Mesendoderm (in vitro differentiated cells): ENCODE results near the gene PDGFRA.

Source experiments
- DNase-seq: peaks from one replicate; pipeline ENCODE4 v3.0.0; 2013
- H2AK5ac ChIP-seq: 2 replicates; pipeline ENCODE4 v1.6.1; 2013; ENCODE audit warnings: low read length, inconsistent platforms
- H2BK120ac ChIP-seq: 2 replicates; pipeline ENCODE4 v1.6.1; 2013; ENCODE audit warnings: low read depth, mild to moderate bottlenecking, low read length, moderate library complexity, mixed read lengths
- H2BK15ac ChIP-seq: replicated peaks from 2 replicates; pipeline ENCODE4 v1.6.1; 2013; ENCODE audit warnings: low read depth, mild to moderate bottlenecking, moderate library complexity
- H2BK5ac ChIP-seq: 2 replicates; pipeline ENCODE4 v1.6.1; 2013; ENCODE audit warnings: low read length, inconsistent platforms
- H3K18ac ChIP-seq: 2 replicates; pipeline ENCODE4 v1.6.1; 2013; ENCODE audit warnings: mild to moderate bottlenecking, low read length, mixed read lengths
- H3K23ac ChIP-seq: one replicate; pipeline ENCODE4 v1.6.1; 2013; ENCODE audit warnings: low read length
- H3K27ac ChIP-seq: 2 replicates; pipeline ENCODE4 v1.5.1; 2013; ENCODE audit warnings: low read depth, mild to moderate bottlenecking, inconsistent platforms, low read length, moderate library complexity
- H3K27me3 ChIP-seq: 2 replicates; pipeline ENCODE4 v1.6.1; 2013; ENCODE audit warnings: low read length, control low read depth, mild to moderate bottlenecking, inconsistent platforms; ENCODE audit not compliant: insufficient read depth, poor library complexity
- H3K36me3 ChIP-seq: 2 replicates; pipeline ENCODE4 v1.6.1; 2013; ENCODE audit warnings: low read length, inconsistent platforms; ENCODE audit not compliant: control insufficient read depth, insufficient read depth
- H3K4ac ChIP-seq: one replicate; pipeline ENCODE4 v1.6.1; 2013; ENCODE audit warnings: low read depth, mild to moderate bottlenecking, low read length, moderate library complexity
- H3K4me1 ChIP-seq: 2 replicates; pipeline ENCODE4 v1.6.1; 2013; ENCODE audit warnings: low read depth, low read length, inconsistent platforms; ENCODE audit not compliant: control insufficient read depth
- H3K4me2 ChIP-seq: 2 replicates; pipeline ENCODE4 v1.6.1; 2013; ENCODE audit warnings: low read length
- H3K4me3 ChIP-seq: 2 replicates; pipeline ENCODE4 v1.5.1; 2013; ENCODE audit warnings: mild to moderate bottlenecking, low read length
- H3K56ac ChIP-seq: one replicate; pipeline ENCODE4 v1.6.1; 2013; ENCODE audit warnings: low read length
- H3K79me1 ChIP-seq: 2 replicates; pipeline ENCODE4 v1.6.1; 2013; ENCODE audit warnings: low read length, inconsistent platforms
- H3K79me2 ChIP-seq: 2 replicates; pipeline ENCODE4 v1.6.1; 2013; ENCODE audit warnings: mild to moderate bottlenecking, low read length; ENCODE audit not compliant: control insufficient read depth, insufficient read depth
- H3K9ac ChIP-seq: 2 replicates; pipeline ENCODE4 v1.6.1; 2013; ENCODE audit warnings: low read length, inconsistent platforms
- H4K5ac ChIP-seq: one replicate; pipeline ENCODE4 v1.6.1; 2013; ENCODE audit warnings: low read length
- H4K8ac ChIP-seq: one replicate; pipeline ENCODE4 v1.6.1; 2013; ENCODE audit warnings: low read depth, mild to moderate bottlenecking, control low read depth, low read length, moderate library complexity
- WGBS: extraction: QIAGEN DNeasy Blood & Tissue Kit; methylation state at CpG from one replicate; pipeline ENCODE4 v1.1.7; 2013; ENCODE audit warnings: low lambda C conversion rate, missing lambda C conversion rate; ENCODE audit not compliant: insufficient coverage; ENCODE audit errors: extremely low coverage; 5-methylcytosine and 5-hydroxymethylcytosine counted together

PDGFRA gene

DNA sequence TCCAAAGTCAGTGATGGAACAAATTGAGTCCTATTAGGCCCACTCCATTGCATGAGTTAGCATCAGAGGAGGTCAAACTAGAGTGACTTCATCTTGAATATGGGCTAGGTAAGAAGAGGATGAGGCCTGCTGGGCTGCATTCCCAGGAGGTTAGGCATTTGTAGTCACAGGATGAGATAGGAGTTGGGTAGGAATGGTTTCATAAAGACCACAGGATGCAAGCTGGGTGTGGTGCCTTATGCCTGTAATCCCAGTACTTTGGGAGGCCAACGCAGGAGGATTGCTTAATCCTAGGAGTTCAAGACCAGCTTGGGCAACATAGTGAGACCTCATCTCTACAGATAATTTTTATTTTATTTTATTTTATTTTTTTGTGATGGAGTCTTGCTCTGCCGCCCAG lies 26.8 kb downstream of the PDGFRA start:
- H3K4ac ChIP-seq, result no peak overlapping the region
- H3K27me3 ChIP-seq, result no peaks in the 10 kb centered on the region
- no peak overlapping the region for H3K23ac ChIP-seq
- no peak overlapping the region for H3K56ac ChIP-seq
- no peak overlapping the region for H3K9ac ChIP-seq
- no peak overlapping the region for H3K18ac ChIP-seq
- DNase-seq, result peak; percentile 72
- H3K4me2 ChIP-seq, result no peak overlapping the region
- H2AK5ac ChIP-seq, result no peak overlapping the region
- H2BK5ac ChIP-seq, result no peak overlapping the region
- no peaks in the 10 kb centered on the region for H3K36me3 ChIP-seq
- no peak overlapping the region for H2BK120ac ChIP-seq
- H3K27ac ChIP-seq, result no peak overlapping the region
- no peaks in the 10 kb centered on the region for H3K79me1 ChIP-seq
- no CpG with 5 or more reads among the region's 2 CpGs for WGBS
- peaks cover 2% of the 10 kb centered on the region for H3K4me1 ChIP-seq
- no peak overlapping the region for H2BK15ac ChIP-seq
- H4K5ac ChIP-seq, result no peak overlapping the region
- no peak overlapping the region for H3K4me3 ChIP-seq
- H4K8ac ChIP-seq, result no peak overlapping the region
- H3K79me2 ChIP-seq, result no peaks in the 10 kb centered on the region

DNA sequence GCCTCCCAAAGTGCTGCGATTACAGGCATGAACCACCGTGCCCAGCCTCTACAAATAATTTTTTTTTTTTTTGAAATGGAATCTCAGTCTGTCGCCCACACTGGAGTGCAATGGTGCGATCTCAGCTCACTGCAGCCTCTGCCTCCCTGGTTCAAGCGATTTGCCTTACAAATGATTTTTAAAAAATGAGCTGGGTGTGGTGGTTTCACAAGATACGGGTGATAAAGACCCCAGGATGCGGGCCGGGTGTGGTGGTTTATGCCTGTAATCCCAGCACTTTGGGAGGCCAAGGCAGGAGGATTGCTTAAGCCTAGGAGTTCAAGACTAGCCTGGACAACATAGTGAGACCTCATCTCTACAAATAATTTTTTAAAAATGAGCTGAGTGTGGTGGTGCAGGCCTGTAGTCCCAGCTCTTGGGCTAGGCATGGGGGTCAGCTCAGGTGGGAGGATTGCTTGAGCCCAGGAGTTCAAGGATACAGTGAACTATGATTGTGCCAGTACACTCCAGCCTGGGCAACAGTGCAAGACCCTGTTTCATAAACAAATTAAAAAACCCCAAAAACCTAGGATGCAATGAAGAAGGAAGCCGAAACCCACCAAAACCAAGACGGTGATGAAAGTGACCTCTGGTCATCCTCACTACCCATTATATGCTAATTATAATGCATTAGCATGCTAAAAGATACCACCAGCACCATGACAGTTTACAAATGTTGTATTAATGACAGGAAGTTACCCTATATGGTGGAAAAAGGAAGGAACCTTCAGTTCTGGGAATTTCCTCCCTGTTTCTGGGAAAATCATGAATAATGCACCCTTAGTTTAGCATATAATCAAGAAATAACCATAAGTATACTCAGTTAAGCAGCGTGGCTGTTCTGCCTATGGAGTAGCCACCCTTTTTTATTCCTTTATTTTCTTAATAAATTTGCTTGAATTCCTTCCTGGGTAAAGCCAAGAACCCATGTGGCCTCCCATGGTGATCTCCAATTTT lies 27.7 kb downstream of the PDGFRA start:
- Histone ChIP-seq H4K5ac (no peak overlapping the region), H3K56ac (no peak overlapping the region), H3K79me1 (no peaks in the 10 kb centered on the region), H3K23ac (no peak overlapping the region), H3K4me3 (no peak overlapping the region), H3K9ac (no peak overlapping the region), H2AK5ac (no peak overlapping the region), H3K4me1 (peaks cover 2% of the 10 kb centered on the region), H2BK15ac (no peak overlapping the region), H3K36me3 (no peaks in the 10 kb centered on the region), H3K4ac (no peak overlapping the region), H2BK120ac (no peak overlapping the region), H3K4me2 (no peak overlapping the region), H3K79me2 (no peaks in the 10 kb centered on the region), H3K18ac (no peak overlapping the region), H3K27me3 (no peaks in the 10 kb centered on the region), H3K27ac (no peak overlapping the region), H2BK5ac (no peak overlapping the region), H4K8ac (no peak overlapping the region)
- WGBS, result no CpG with 5 or more reads among the region's 11 CpGs
- DNase-seq, result no peak

GRCh38 chr4:54265366-54265765 lies 36.3 kb downstream of the PDGFRA start:
- Histone ChIP-seq H2BK5ac (no peak overlapping the region), H3K4ac (no peak overlapping the region), H3K18ac (no peak overlapping the region), H3K27me3 (no peaks in the 10 kb centered on the region), H3K4me2 (no peak overlapping the region), H3K56ac (no peak overlapping the region), H2AK5ac (no peak overlapping the region), H3K4me3 (no peak overlapping the region), H3K79me2 (no peaks in the 10 kb centered on the region), H3K4me1 (no peaks in the 10 kb centered on the region), H4K5ac (no peak overlapping the region), H2BK120ac (no peak overlapping the region), H2BK15ac (no peak overlapping the region), H3K27ac (no peak overlapping the region), H3K79me1 (no peaks in the 10 kb centered on the region), H3K9ac (no peak overlapping the region), H4K8ac (no peak overlapping the region), H3K23ac (no peak overlapping the region), H3K36me3 (no peaks in the 10 kb centered on the region)
- no peak for DNase-seq
- no CpG with 5 or more reads among the region's 4 CpGs for whole genome bisulfite sequencing

DNA sequence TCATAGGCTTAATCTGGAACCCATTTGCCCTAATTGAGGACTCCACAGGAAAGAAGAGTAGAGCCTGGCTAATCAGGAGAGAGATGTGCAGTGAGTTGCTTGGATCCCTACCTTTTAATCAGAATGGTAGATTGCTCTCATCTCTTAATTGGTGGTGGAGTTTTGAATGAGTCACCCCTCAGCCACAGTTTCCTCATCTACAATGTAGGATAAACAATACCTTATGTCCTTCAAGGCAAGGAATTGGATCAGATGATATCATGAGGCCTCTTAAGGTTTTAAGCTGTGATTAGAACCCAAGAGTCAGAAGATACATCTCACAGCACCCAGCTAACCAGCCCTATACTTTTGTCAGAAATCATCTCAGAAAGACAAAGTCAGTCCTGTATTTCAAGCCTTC lies 39.1 kb downstream of the PDGFRA start:
- Histone ChIP-seq H2AK5ac (no peak overlapping the region), H3K4ac (no peak overlapping the region), H3K36me3 (no peaks in the 10 kb centered on the region), H4K5ac (no peak overlapping the region), H3K4me3 (no peak overlapping the region), H3K56ac (no peak overlapping the region), H3K79me2 (no peaks in the 10 kb centered on the region), H2BK5ac (no peak overlapping the region), H3K27ac (no peak overlapping the region), H3K79me1 (no peaks in the 10 kb centered on the region), H2BK120ac (no peak overlapping the region), H3K18ac (no peak overlapping the region), H4K8ac (no peak overlapping the region), H2BK15ac (no peak overlapping the region), H3K9ac (no peak overlapping the region), H3K27me3 (no peaks in the 10 kb centered on the region), H3K4me1 (no peaks in the 10 kb centered on the region), H3K23ac (no peak overlapping the region), H3K4me2 (no peak overlapping the region)
- no peak for DNase-seq

DNA sequence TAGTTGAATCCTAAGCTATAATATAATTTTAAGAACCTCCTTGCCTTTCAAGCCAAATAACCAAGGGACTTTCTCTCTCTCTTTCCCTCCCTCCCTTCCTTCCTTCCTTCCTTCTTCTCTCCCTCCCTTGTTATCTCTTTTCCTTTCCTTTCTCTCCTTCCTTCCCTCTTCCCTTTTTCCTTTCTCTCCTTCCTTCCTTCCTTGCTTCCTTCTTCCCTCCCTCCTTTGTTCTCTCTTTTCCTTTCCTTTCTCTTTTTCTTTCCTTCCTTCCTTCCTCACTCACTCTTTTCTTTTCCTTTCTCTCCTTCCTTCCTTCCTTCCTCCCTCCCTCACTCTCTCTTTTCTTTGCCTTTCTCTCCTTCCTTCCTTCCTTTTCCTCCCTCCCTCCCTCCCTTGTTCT lies 42.4 kb downstream of the PDGFRA start:
- Histone ChIP-seq H3K27me3 (no peaks in the 10 kb centered on the region), H3K36me3 (no peaks in the 10 kb centered on the region), H3K79me2 (no peaks in the 10 kb centered on the region), H4K5ac (no peak overlapping the region), H3K23ac (no peak overlapping the region), H3K4ac (no peak overlapping the region), H3K4me3 (no peak overlapping the region), H2BK5ac (no peak overlapping the region), H3K18ac (no peak overlapping the region), H3K9ac (no peak overlapping the region), H3K79me1 (no peaks in the 10 kb centered on the region), H2AK5ac (no peak overlapping the region), H2BK120ac (no peak overlapping the region), H4K8ac (no peak overlapping the region), H3K4me2 (no peak overlapping the region), H3K4me1 (peaks cover under 1% of the 10 kb centered on the region), H3K56ac (no peak overlapping the region), H2BK15ac (no peak overlapping the region), H3K27ac (no peak overlapping the region)
- no peak for DNase-seq

- WGBS, result no CpG with 5 or more reads among the region's 3 CpGs
- H2BK15ac ChIP-seq, result no peak overlapping the region
- H3K36me3 ChIP-seq, result no peaks in the 10 kb centered on the region
- H3K9ac ChIP-seq, result no peak overlapping the region
- H3K4me1 ChIP-seq, result peaks cover 2% of the 10 kb centered on the region
- H3K4me3 ChIP-seq, result no peak overlapping the region
- no peak overlapping the region for H2BK120ac ChIP-seq
- no peak overlapping the region for H3K18ac ChIP-seq
- DNase-seq, result no peak
- no peaks in the 10 kb centered on the region for H3K27me3 ChIP-seq
- no peak overlapping the region for H2AK5ac ChIP-seq
- no peak overlapping the region for H2BK5ac ChIP-seq
- no peak overlapping the region for H4K8ac ChIP-seq
- H3K23ac ChIP-seq, result no peak overlapping the region
- H3K56ac ChIP-seq, result no peak overlapping the region
- H3K79me1 ChIP-seq, result no peaks in the 10 kb centered on the region
- H3K27ac ChIP-seq, result no peak overlapping the region
- no peak overlapping the region for H3K4ac ChIP-seq
- no peak overlapping the region for H3K4me2 ChIP-seq
- no peak overlapping the region for H4K5ac ChIP-seq
- H3K79me2 ChIP-seq, result no peaks in the 10 kb centered on the region
Observed at GRCh38 chr4:54272051-54272450, 43.0 kb downstream of the PDGFRA start.
